GM23248 (cell line): ENCODE data around the gene SART1. TPM values are rescaled to one million over a fixed set of nuclear protein-coding genes. Genes with fewer than 3 reads are reported as not detected.

Experiments
- DNase-seq: peaks from one replicate; pipeline ENCODE4 v3.0.0-alpha.2; 2015
- H2AFZ ChIP-seq: fragments of 200-600 bp; sonication (generic); 2 replicates; pipeline ENCODE4 v1.6.1; 2016; ENCODE audit warnings: antibody characterized with exemption
- H3F3A ChIP-seq: fragments of 200-600 bp; sonication (generic); 2 replicates; pipeline ENCODE4 v1.6.1; 2016; ENCODE audit warnings: mild to moderate bottlenecking, antibody characterized with exemption, mixed run types; ENCODE audit not compliant: insufficient read depth
- H3K27ac ChIP-seq: fragments of 200-600 bp; sonication (generic); 2 replicates; pipeline ENCODE4 v1.5.1; 2016; ENCODE audit warnings: mild to moderate bottlenecking
- H3K27me3 ChIP-seq: fragments of 200-600 bp; sonication (generic); replicated peaks from 2 replicates; pipeline ENCODE4 v1.6.1; 2016; ENCODE audit warnings: mild to moderate bottlenecking; ENCODE audit not compliant: insufficient read depth
- H3K36me3 ChIP-seq: fragments of 200-600 bp; sonication (generic); 2 replicates; pipeline ENCODE4 v1.6.1; 2016; ENCODE audit warnings: low read depth, mild to moderate bottlenecking
- H3K4me1 ChIP-seq: fragments of 200-600 bp; sonication (generic); 2 replicates; pipeline ENCODE4 v1.6.1; 2016; ENCODE audit warnings: mild to moderate bottlenecking; ENCODE audit not compliant: insufficient read depth
- H3K4me2 ChIP-seq: fragments of 200-600 bp; sonication (generic); one replicate; pipeline ENCODE4 v1.6.1; 2016; ENCODE audit warnings: mild to moderate bottlenecking; ENCODE audit not compliant: unreplicated experiment
- H3K4me3 ChIP-seq: fragments of 200-600 bp; sonication (generic); 2 replicates; pipeline ENCODE4 v1.5.1; 2016; ENCODE audit warnings: mild to moderate bottlenecking
- H3K79me2 ChIP-seq: fragments of 200-600 bp; sonication (generic); 2 replicates; pipeline ENCODE4 v1.6.1; 2016; ENCODE audit warnings: mild to moderate bottlenecking; ENCODE audit not compliant: insufficient read depth
- H3K9ac ChIP-seq: fragments of 200-600 bp; sonication (generic); 2 replicates; pipeline ENCODE4 v1.6.1; 2016; ENCODE audit warnings: mild to moderate bottlenecking
- H3K9me2 ChIP-seq: fragments of 200-600 bp; sonication (generic); 2 replicates; pipeline ENCODE4 v1.6.1; 2016; ENCODE audit warnings: mixed run types, mild to moderate bottlenecking, moderate library complexity; ENCODE audit not compliant: insufficient read depth
- H3K9me3 ChIP-seq: fragments of 200-600 bp; sonication (generic); one replicate; pipeline ENCODE4 v1.6.1; 2017; ENCODE audit warnings: low read depth
- H4K20me1 ChIP-seq: fragments of 200-600 bp; sonication (generic); 2 replicates; pipeline ENCODE4 v1.6.0; 2016; ENCODE audit not compliant: insufficient read depth
- EZH2 ChIP-seq: fragments of 200-600 bp; sonication (generic); IDR thresholded peaks from 2 replicates; pipeline ENCODE4 v1.6.1; 2018; ENCODE audit warnings: antibody characterized with exemption, mild to moderate bottlenecking; ENCODE audit not compliant: insufficient read depth, poor library complexity, severe bottlenecking
- EZH2phosphoT487 ChIP-seq: fragments of 200-600 bp; sonication (generic); IDR thresholded peaks from 2 replicates; pipeline ENCODE4 v1.6.1; 2018; ENCODE audit warnings: antibody characterized with exemption, moderate library complexity, mild to moderate bottlenecking, low read depth; ENCODE audit not compliant: insufficient read depth
- WGBS, 2 experiments: methylation state at CpG; one replicate each; pipeline ENCODE4 v1.1.6; 2015 to 2017; ENCODE audit warnings: low lambda C conversion rate in 2 of 2, low coverage in 1 of 2; ENCODE audit errors: missing lambda C conversion rate in 2 of 2; 5-methylcytosine and 5-hydroxymethylcytosine counted together
- in situ Hi-C: fragments of 300-500 bp; cut with MboI; formaldehyde crosslinking; loops from 2 replicates; pipeline ENCODE4 v1.15.0; 2020
- polyA plus RNA-seq: library from polyadenylated mRNA; unstranded; fragments of >200 nt; fragmentation: Nextera tagmentation; extraction: Ambion mirVana; gene quantifications from 2 replicates; pipeline ENCODE4 v1.2.1, GENCODE V29; 2016
- total RNA-seq: library from RNA; depleted of rRNA; stranded (reverse); fragments of >200 nt; shearing (Covaris generic); gene quantifications from 2 replicates; pipeline ENCODE4 v1.2.3, GENCODE V29; 2014

The SART1 gene
- total and polyA plus RNA-seq, 2 experiments from 2014 or later = 27.7 to 48.6 TPM

- DNase-seq = no peak
Observed at GRCh38 chr11:65976216-65977176, 15.0 kb downstream of the SART1 start.

GRCh38 chr11:65977621-65978390, 16.3 kb downstream of the SART1 start:
- WGBS, 2 experiments = 91 to 92% methylated on average over 25 to 28 of the region's 29 CpGs
- H3K36me3 ChIP-seq = no peaks in the 10 kb centered on the region; the same call in 1 of the 2 replicates
- in situ Hi-C loops = no loop called here

More at GRCh38 chr11:65976216-65977176, 15.0 kb downstream of the SART1 start:
- Histone ChIP-seq H3K4me2 (no peak overlapping the region), H4K20me1 (no peaks in the 10 kb centered on the region), H3F3A (peaks cover 12% of the 10 kb centered on the region; the same call in 1 of the 2 replicates), H3K9ac (no peak overlapping the region), H3K9me3 (no peaks in the 10 kb centered on the region), H3K27ac (no peak overlapping the region), H3K27me3 (no peaks in the 10 kb centered on the region), H2AFZ (no peak overlapping the region), H3K4me1 (no peaks in the 10 kb centered on the region), H3K79me2 (no peaks in the 10 kb centered on the region), H3K9me2 (no peaks in the 10 kb centered on the region), H3K4me3 (no peak overlapping the region), H3K36me3 (no peaks in the 10 kb centered on the region; the same call in 1 of the 2 replicates)
- 82 to 86% methylated on average over 41 to 43 of the region's 43 CpGs for WGBS, 2 experiments
- TF ChIP-seq EZH2phosphoT487 (no peak), EZH2 (no peak)
- in situ Hi-C loops = no loop called here

GRCh38 chr11:65978391-65979238, 17.1 kb downstream of the SART1 start:
- 91 to 94% methylated on average over 26 to 34 of the region's 34 CpGs for WGBS, 2 experiments
- Histone ChIP-seq H4K20me1 (no peaks in the 10 kb centered on the region), H3K9me2 (no peaks in the 10 kb centered on the region), H3K36me3 (no peaks in the 10 kb centered on the region; the same call in 1 of the 2 replicates), H3K27ac (no peak overlapping the region), H2AFZ (no peak overlapping the region), H3K79me2 (no peaks in the 10 kb centered on the region), H3K9me3 (no peaks in the 10 kb centered on the region), H3K27me3 (no peaks in the 10 kb centered on the region), H3K9ac (no peak overlapping the region), H3F3A (no peaks in the 10 kb centered on the region), H3K4me1 (no peaks in the 10 kb centered on the region), H3K4me3 (no peak overlapping the region), H3K4me2 (no peak overlapping the region)
- TF ChIP-seq EZH2phosphoT487 (no peak), EZH2 (no peak)
- in situ Hi-C loops = no loop called here
- no peak for DNase-seq

More at GRCh38 chr11:65977621-65978390, 16.3 kb downstream of the SART1 start:
- H3K4me3 ChIP-seq = no peak overlapping the region
- no peaks in the 10 kb centered on the region for H3K79me2 ChIP-seq
- no peak overlapping the region for H3K4me2 ChIP-seq
- no peaks in the 10 kb centered on the region for H3K27me3 ChIP-seq
- no peaks in the 10 kb centered on the region for H4K20me1 ChIP-seq
- TF ChIP-seq EZH2phosphoT487 (no peak), EZH2 (no peak)
- DNase-seq = no peak
- no peaks in the 10 kb centered on the region for H3K4me1 ChIP-seq
- H2AFZ ChIP-seq = no peak overlapping the region
- no peaks in the 10 kb centered on the region for H3K9me3 ChIP-seq
- H3K27ac ChIP-seq = no peak overlapping the region
- H3F3A ChIP-seq = no peaks in the 10 kb centered on the region
- H3K9ac ChIP-seq = no peak overlapping the region
- no peaks in the 10 kb centered on the region for H3K9me2 ChIP-seq

GRCh38 chr11:65979261-65979759, 17.8 kb downstream of the SART1 start:
- no peak for DNase-seq
- TF ChIP-seq EZH2 (no peak), EZH2phosphoT487 (no peak)
- Histone ChIP-seq H3K4me1 (no peaks in the 10 kb centered on the region), H2AFZ (no peak overlapping the region), H3K9me2 (no peaks in the 10 kb centered on the region), H3F3A (no peaks in the 10 kb centered on the region), H3K9me3 (no peaks in the 10 kb centered on the region), H3K9ac (no peak overlapping the region), H3K27ac (no peak overlapping the region), H3K4me2 (no peak overlapping the region), H4K20me1 (no peaks in the 10 kb centered on the region), H3K27me3 (no peaks in the 10 kb centered on the region), H3K79me2 (no peaks in the 10 kb centered on the region), H3K4me3 (no peak overlapping the region), H3K36me3 (no peaks in the 10 kb centered on the region; the same call in 1 of the 2 replicates)
- in situ Hi-C loops = no loop called here
- WGBS, 2 experiments = 90% methylated on average over 10 of the region's 10 CpGs
